NOMO-1 treated with dmso at 0.1 percent for 144 hours (cell line): ENCODE data around the gene ATP6V1F.

ENCODE experiments used
- DNase-seq: peaks from one replicate; lab custom pipeline; 2025; ENCODE audit not compliant: unreplicated experiment; lab: John Stamatoyannopoulos, UW

ATP6V1F gene

DNA sequence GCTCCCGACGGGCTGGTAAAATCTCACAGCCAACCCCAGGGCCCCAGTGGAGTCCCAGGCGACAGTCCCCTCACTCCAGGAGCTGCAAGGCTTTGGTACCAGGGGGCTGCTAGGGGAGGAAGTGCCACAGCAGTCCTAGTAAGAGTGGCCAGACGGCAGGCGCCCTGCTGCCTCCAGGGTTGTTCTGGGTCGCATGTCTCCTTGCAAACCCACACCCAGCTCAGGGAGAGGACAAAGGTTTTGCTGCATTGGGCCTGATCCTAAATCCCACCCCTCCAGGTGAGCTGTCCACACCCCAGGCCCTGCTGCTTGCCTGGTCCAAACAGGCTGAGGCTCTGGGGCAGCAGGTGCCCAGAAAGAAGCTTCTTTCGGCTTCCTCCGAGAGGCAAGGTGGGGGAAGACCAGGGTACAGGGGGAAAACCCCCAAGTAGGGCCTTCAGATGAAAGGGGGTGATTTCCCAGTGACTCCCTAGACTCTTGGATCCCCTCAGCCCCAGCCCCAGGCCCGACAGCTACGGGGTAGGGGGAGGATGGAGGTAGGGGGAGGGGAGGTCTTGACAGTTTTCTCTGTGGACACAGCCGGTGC lies 52.0 kb downstream of the ATP6V1F start:
- no peak for DNase-seq

DNA sequence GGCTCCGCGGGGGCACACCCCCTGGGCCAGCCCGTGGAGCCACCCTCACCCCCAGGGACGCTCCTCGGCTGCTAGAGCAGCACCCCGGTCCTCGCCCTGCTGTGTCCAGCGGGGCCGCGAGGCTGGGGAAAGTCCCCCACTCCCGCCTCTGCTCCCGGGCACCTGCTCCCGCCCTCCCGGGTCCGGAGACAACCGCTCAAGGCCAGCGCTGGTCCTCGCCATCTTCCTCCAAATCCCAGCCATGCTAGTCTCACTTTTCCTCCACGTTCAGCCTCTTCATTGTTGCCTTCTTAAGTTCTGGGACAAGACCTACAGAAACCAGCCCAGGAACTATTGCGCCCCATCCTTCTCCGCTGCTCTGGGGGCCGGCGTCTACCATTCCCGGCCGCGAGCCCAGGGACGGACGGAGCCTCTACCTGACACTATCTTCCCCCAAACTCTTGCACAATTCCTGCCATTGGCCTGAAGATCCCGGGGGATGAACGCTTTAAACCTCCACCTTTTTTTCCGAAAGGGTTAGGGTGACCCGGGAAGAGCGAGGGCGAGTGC lies 52.7 kb downstream of the ATP6V1F start:
- no peak for DNase-seq
